HTERT RPE-1 (cell line): Measurements from ENCODE around the gene MARCKS.

ENCODE experiments used
- in situ Hi-C: fragments of 300-500 bp; cut with MboI; formaldehyde crosslinking; loops from 4 replicates; pipeline ENCODE4 v1.14.3; 2020; ENCODE audit warnings: low sequenced_read_pairs

MARCKS gene

DNA sequence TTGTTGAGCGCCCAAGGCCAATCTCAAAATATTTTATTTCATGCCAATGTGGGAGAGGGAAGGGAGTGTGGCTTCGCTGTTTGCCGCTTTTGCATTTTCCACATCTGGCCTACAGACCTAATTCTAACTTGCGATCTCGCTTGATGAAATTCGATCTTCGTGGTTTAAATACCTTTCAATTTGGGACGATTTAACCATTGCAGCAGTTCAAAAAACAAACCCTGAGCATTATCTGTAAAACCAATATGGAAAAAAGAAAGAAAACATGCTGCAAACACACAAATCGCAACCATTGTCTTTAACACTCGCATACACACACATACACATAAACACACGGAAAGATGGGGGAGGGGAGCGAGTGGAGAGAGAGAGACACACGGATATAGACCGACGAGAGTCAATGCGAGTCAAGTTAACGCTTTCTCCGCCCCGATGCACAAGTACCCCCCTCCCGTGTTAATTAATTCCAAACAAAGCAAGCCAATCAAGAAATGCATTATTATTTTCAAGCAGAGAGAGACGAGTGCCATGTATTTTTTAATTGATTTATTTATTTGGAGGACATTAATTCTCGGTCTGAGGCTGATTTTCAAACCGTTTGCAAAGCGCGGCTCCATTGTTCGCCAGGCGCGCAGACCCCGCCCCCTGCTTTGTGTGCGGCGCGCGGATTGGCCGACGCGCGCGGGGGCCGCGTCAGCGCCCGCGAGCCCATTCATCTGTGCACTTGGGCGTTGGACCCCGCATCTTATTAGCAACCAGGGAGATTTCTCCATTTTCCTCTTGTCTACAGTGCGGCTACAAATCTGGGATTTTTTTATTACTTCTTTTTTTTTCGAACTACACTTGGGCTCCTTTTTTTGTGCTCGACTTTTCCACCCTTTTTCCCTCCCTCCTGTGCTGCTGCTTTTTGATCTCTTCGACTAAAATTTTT lies at the start of gene MARCKS:
Gene MARCKS, plus strand, starts transcription at position 721 of the 931 bp plus-strand sequence. CDS start 401 bp downstream, outside the sequence.
- in situ Hi-C loops, result no loop called here

DNA sequence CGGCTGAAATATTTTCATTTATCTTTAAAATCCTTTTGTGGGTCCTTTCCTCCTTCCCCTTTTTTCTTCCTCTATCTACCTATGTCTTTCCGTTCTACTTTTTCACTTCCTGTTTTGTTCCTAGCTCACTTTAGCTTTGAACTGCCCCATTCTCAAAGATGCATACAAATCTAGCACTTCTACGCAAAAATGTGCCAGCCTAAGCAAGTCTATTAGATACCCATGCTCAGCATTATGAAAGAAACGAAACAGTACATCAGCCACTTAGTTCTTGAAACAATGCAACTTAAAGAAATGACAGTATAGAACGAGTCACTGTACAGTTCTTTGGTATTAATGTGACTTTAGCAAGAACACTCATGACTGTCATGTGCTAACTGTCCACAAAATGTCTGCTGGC lies 47.3 kb upstream of the MARCKS start:
- in situ Hi-C loops, result no loop called here

GRCh38 chr6:113813142-113813541 lies 44.0 kb upstream of the MARCKS start:
- in situ Hi-C loops, result no loop called here

DNA sequence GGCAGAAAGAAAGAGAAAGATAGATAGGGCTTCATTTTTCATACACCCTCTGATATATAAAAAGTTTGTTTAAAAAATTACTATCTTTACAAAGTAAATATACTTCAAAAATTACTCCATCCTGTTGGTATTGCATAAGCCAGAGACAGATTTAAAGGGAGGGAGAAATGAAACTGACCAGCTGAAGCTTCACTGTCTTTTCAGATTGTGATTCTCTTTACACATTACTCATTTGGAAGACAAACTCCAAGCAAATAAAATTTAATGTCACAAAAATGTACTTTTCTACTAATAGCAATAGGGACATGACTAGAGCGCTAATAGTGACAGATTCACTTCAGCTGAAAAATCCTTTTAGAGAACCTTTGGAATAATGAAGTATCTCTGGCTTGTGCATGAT lies 38.6 kb upstream of the MARCKS start:
- in situ Hi-C loops, result no loop called here

GRCh38 chr6:113819169-113819830 lies 37.8 kb upstream of the MARCKS start:
- in situ Hi-C loops, result no loop called here

GRCh38 chr6:113820761-113821160 lies 36.4 kb upstream of the MARCKS start:
- in situ Hi-C loops, result no loop called here

DNA sequence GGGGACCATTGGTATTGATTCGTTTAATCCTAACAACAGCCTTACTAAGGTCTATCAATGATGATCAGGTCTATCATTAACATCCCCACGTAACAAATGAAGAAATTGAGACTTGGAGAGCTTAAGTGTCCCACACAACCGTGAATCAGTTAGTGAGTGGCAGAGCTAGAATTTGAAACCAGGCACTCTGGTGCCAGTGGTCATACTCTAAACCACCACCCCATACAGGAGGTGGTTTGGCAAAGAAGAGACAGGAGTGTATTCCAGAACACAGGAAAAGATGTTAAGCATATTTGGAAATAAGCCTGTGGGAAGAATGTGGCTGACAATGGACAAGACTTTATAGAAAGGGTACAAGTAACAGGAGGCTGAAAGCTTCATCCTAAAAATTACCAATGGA lies 35.7 kb upstream of the MARCKS start:
- in situ Hi-C loops, result no loop called here

DNA sequence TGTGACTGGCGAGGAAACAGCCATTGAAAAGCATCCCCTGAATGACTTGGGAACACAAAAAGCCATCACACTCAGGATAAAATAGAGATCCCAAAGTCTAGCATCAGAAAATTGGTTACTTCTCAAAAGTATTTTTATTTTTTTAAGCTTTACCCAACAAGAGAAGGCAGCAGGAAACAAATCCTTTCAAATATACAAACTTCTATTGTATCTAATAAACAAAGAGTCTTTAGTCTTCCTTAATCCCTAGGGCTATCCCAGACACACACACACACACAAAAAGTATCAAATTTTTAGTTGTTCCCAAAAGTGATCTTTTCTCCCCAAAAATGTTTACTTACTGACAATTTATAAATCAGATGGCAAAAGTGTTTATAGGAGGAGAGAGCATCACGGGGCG lies 33.2 kb upstream of the MARCKS start:
- in situ Hi-C loops, result no loop called here

DNA sequence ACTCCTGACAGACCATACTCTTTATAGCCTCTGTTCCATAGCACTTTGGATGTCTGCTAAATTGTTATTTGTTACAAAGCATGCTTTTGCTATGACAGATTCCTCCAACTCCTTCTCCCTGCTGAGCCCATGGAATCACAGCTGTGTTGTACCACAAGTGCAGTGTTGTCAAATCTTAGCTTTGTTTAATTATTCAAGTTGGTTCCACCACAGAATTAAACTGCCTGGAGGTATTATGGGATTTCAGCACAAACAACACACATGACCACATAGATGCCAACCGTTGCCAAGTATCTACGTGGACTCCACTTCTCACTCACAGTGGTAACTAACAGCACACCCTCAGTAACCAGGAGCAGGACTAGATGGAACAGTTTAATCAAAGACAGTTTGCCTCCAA lies 32.7 kb upstream of the MARCKS start:
- in situ Hi-C loops, result no loop called here

GRCh38 chr6:113824866-113825265 lies 32.3 kb upstream of the MARCKS start:
- in situ Hi-C loops, result no loop called here

DNA sequence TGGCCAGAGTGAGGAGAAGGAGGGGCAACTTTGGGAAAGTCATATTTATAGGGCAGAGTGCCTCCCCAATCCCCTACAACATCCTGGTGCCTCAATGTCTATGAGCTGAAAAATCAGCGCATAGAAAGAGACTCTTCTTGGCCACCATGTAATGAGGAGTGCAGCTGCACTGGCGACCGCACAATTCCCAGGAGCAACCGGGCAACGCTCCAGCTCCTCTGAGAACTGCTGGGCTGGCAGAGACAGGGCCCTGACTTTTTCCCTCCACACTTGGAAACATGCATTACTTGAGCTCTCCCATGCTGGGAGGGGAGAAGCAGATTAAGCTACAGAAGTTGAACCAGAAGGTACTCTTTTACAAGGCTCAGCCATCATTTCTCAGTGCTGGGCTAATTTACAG lies 31.4 kb upstream of the MARCKS start:
- in situ Hi-C loops, result no loop called here

GRCh38 chr6:113828984-113829695 lies 28.0 kb upstream of the MARCKS start:
- in situ Hi-C loops, result no loop called here

DNA sequence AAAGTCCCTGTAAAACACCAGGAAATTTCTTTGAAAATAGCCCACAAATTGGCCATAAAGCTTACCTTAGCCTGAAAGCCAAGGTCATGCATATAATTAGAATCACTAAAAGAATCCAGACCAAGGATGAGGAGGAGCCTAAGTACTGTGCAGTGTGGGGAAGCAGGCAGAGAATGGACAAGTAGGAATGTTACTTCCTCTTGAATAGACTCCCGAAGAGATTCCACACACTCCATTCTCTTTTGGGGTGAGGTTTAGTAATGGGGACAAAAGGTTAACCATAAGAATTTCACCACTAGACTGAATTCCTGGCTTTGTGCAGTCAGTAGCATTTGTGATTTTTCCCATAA lies 27.5 kb upstream of the MARCKS start:
- in situ Hi-C loops, result no loop called here

GRCh38 chr6:113830140-113830539 lies 27.0 kb upstream of the MARCKS start:
- in situ Hi-C loops, result no loop called here

DNA sequence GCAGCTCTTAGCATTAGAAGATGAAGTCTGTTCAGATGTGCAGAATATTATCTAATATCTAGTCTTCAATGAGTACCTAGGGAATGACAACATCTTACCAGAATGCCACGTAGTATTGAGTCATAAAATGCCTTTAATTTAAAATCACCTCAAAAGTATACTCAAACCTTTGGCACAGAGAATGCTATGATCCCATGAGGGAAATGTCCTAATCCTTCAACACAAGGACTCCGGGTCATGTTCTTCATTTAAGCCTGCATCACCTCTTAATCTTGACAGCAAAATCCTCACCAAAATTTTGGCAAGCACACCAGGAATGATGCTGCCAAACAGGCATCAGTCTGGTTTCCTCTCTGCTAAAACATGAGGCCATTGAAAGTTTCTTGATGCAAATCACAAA lies 23.6 kb upstream of the MARCKS start:
- in situ Hi-C loops, result no loop called here

DNA sequence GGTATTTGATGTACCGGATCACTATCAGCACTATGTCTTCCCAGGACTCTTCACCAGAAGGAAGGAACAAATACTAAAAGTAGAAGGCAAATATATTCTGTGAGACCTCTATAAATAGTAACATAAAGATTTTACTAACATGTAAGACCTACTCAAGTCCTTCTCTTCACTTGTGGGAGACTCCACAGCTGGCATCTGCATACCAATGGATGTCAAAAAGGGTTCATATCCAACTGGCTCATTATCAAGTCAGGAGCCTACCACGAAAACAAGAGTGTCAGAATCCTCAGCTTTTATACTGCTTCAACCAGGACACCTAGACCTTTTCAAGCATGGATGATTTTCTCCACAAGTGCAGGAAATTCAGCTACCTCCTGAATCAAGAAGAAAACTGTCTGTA lies 20.0 kb upstream of the MARCKS start:
- in situ Hi-C loops, result no loop called here

GRCh38 chr6:113842165-113842564 lies 15.0 kb upstream of the MARCKS start:
- in situ Hi-C loops, result no loop called here

- in situ Hi-C loops, result no loop called here
These were observed 13.6 kb upstream of the MARCKS start for GRCh38 chr6:113843500-113844073.

GRCh38 chr6:113846577-113846976 lies 10.6 kb upstream of the MARCKS start:
- in situ Hi-C loops, result no loop called here

DNA sequence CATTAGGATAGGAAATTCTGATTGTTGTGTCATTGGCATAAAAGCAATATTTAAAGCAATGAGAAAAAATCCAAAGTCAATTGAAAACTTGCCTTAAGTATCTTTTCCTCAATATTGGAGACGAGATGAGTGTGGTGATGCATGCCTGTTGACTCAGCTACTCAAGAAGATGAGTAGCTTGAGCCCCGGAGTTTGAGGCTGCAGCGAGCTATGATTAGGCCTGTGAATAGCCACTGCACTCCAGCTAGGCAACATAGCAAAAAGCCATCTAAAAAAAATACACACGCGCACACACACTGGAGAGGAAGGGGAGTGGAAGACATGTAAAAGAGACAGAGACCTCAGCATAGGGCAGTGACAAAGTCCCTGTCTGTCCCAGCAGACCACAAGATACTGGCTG lies 9.7 kb upstream of the MARCKS start:
- in situ Hi-C loops, result no loop called here

- in situ Hi-C loops, result no loop called here
These were observed 8.9 kb upstream of the MARCKS start for GRCh38 chr6:113848280-113848679.
